Endodermal cell (in vitro differentiated cells): ENCODE data around the gene PPFIBP2. TPM values are rescaled to one million over a fixed set of nuclear protein-coding genes. Genes with fewer than 3 reads are reported as not detected.

Experiments
- DNase-seq: peaks from one replicate; pipeline ENCODE4 v3.0.0-alpha.2; 2017
- H3K27ac ChIP-seq: 2 replicates; pipeline ENCODE4 v1.5.1; 2013; ENCODE audit warnings: mild to moderate bottlenecking, low read depth, low read length, moderate library complexity
- H3K27me3 ChIP-seq: 2 replicates; pipeline ENCODE4 v1.6.1; 2013; ENCODE audit warnings: mild to moderate bottlenecking, low read length, moderate library complexity; ENCODE audit not compliant: insufficient read depth, control insufficient read depth, poor library complexity, severe bottlenecking
- H3K36me3 ChIP-seq: 2 replicates; pipeline ENCODE4 v1.7.0; 2013; ENCODE audit warnings: mild to moderate bottlenecking, low read length, moderate library complexity; ENCODE audit not compliant: control insufficient read depth, insufficient read depth
- H3K4me1 ChIP-seq: one replicate; pipeline ENCODE4 v1.7.0; 2013; ENCODE audit warnings: low read length; ENCODE audit not compliant: control insufficient read depth, insufficient read depth
- H3K4me3 ChIP-seq: 2 replicates; pipeline ENCODE4 v1.5.1; 2013; ENCODE audit warnings: mild to moderate bottlenecking, low read length, moderate library complexity
- H3K9ac ChIP-seq: 2 replicates; pipeline ENCODE4 v1.6.1; 2013; ENCODE audit warnings: mild to moderate bottlenecking, low read length, moderate library complexity; ENCODE audit not compliant: poor library complexity, severe bottlenecking; ENCODE audit errors: extremely low read depth
- H3K9me3 ChIP-seq: 2 replicates; pipeline ENCODE4 v1.6.1; 2013; ENCODE audit warnings: mild to moderate bottlenecking, low read length, moderate library complexity; ENCODE audit not compliant: control insufficient read depth
- H3K27ac Mint-ChIP-seq: 2 replicates; pipeline ENCODE4 v1.8.0; 2020; ENCODE audit warnings: mixed read lengths
- H3K27me3 Mint-ChIP-seq: 2 replicates; pipeline ENCODE4 v1.8.0; 2021; ENCODE audit warnings: mild to moderate bottlenecking, mixed read lengths; ENCODE audit not compliant: insufficient read depth
- H3K36me3 Mint-ChIP-seq: 2 replicates; pipeline ENCODE4 v1.8.0; 2020; ENCODE audit warnings: low read depth, mixed read lengths
- H3K4me1 Mint-ChIP-seq: 2 replicates; pipeline ENCODE4 v1.8.0; 2020; ENCODE audit warnings: mixed read lengths
- H3K4me3 Mint-ChIP-seq: 2 replicates; pipeline ENCODE4 v1.8.0; 2020; ENCODE audit warnings: mild to moderate bottlenecking, moderate library complexity, mixed read lengths
- H3K9me3 Mint-ChIP-seq: 2 replicates; pipeline ENCODE4 v1.8.0; 2020; ENCODE audit warnings: mild to moderate bottlenecking, mixed read lengths
- CTCF ChIP-seq: fragments of 200-600 bp; sonication (generic); conservative IDR thresholded peaks from 2 replicates; pipeline ENCODE4 v1.5.0; 2021; ENCODE audit warnings: antibody characterized with exemption, mild to moderate bottlenecking
- WGBS, 2 experiments: methylation state at CpG; one replicate each; pipeline versions ENCODE4 v1.1.5 to v1.1.7; 2013; ENCODE audit warnings: missing lambda C conversion rate in 2 of 2, mixed read lengths in 1 of 2; ENCODE audit not compliant: insufficient coverage in 1 of 2, insufficient read length in 1 of 2; 5-methylcytosine and 5-hydroxymethylcytosine counted together
- total RNA-seq, 2 donors: library from RNA; stranded (reverse); fragmentation: NEBNext Ultra II Directional in 1 of 2; extraction: Animal tissue kit (Norgen Biotek cat#: 25700) in 1 of 2; gene quantifications; 2 replicates in 1 of 2; 3 replicates in 1 of 2; pipeline ENCODE4 v1.2.1, GENCODE V29; 2021

The PPFIBP2 gene
- total RNA-seq, 2 donors from 2014 or later, result 149 to 195 TPM

DNA sequence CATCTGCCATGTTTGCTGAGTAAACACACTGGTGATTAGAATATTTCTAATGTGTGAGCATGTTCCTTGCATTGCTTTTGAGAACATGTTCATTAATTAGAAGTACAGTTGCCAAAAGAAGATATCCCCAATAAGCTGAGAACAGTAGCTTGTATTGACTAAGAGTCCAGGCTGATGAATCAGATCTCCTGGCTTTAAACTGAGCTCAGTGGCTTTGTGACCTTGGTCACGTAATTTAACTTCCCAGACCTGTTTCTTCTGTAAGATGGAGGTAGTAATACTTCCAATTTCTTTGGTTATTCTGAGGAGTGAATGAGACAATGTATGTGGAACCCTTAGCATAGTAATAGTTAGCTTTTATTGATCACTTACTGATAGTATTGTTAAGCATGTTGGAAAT is 97.6 kb downstream of the PPFIBP2 start:
- Histone ChIP-seq H3K36me3 (peaks cover 64% of the 10 kb centered on the region), H3K27ac (no peak overlapping the region), H3K9me3 (no peaks in the 10 kb centered on the region), H3K27me3 (no peaks in the 10 kb centered on the region), H3K9ac (no peak overlapping the region), H3K4me3 (peak overlapping the region; percentile 73), H3K4me1 (peaks cover 10% of the 10 kb centered on the region)
- 96 to 100% methylated on average over 1 of the region's 1 CpG for WGBS, 2 experiments
- no peak overlapping the region for H3K27ac Mint-ChIP-seq
- H3K4me1 Mint-ChIP-seq, result peaks cover 53% of the 10 kb centered on the region
- TF ChIP-seq CTCF, result no peak
- H3K27me3 Mint-ChIP-seq, result no peaks in the 10 kb centered on the region
- peak overlapping the region; percentile 36 for H3K4me3 Mint-ChIP-seq
- no peaks in the 10 kb centered on the region for H3K9me3 Mint-ChIP-seq
- peaks cover 74% of the 10 kb centered on the region for H3K36me3 Mint-ChIP-seq
- no peak for DNase-seq

- Histone ChIP-seq H3K4me1 (peaks cover 10% of the 10 kb centered on the region), H3K27me3 (no peaks in the 10 kb centered on the region), H3K9ac (peak overlapping the region; percentile 4), H3K9me3 (no peaks in the 10 kb centered on the region), H3K4me3 (peak overlapping the region; percentile 73), H3K27ac (no peak overlapping the region), H3K36me3 (peaks cover 71% of the 10 kb centered on the region)
- Mint-ChIP-seq H3K27ac (peak overlapping the region; percentile 64), H3K4me1 (peaks cover 53% of the 10 kb centered on the region), H3K4me3 (peak overlapping the region; percentile 36), H3K36me3 (peaks cover 81% of the 10 kb centered on the region), H3K27me3 (no peaks in the 10 kb centered on the region), H3K9me3 (no peaks in the 10 kb centered on the region)
- TF ChIP-seq CTCF, result no peak
- 69 to 79% methylated on average over 3 to 7 of the region's 7 CpGs for WGBS, 2 experiments
- no peak for DNase-seq
Measured at GRCh38 chr11:7612056-7612660, 98.4 kb downstream of the PPFIBP2 start.

DNA sequence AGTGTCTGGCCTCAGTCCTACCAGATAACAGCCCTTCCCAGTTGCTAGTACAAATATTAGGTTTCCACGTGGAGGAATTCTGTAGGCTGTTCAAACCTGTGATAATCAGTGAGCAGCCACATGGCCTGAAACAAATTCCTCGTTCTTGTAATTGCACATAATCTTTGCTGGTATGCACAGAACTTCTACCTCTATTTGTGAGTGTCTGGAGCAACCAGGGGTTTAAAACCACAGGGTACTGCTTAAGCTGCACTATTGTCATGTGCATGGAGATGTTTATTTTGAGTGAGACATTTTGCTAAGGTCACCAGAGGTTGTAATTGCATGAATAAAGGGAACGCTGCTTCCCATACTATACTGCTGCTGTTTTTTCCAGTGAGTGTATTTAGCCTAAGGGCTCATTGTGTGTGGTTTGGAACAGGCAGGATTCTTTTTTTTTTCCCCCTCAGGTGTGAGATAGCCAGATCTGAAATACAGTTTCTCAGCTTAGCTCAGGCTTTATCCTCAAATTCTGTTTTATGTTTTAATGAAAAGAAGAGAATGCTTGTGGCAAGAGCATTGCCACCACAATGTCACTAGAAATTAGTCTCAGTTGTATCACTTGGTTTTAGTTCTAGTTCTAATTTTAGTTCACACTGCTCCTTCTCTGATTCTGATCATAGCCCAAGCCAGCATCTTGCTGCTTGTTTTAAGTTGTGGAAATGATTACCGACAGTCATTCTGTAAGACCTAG is 99.0 kb downstream of the PPFIBP2 start:
- H3K9ac ChIP-seq, result peak overlapping the region; percentile 4
- H3K9me3 Mint-ChIP-seq, result no peaks in the 10 kb centered on the region
- no peak overlapping the region for H3K27ac ChIP-seq
- peaks cover 10% of the 10 kb centered on the region for H3K4me1 ChIP-seq
- H3K27ac Mint-ChIP-seq, result peak overlapping the region; percentile 64
- H3K36me3 ChIP-seq, result peaks cover 78% of the 10 kb centered on the region
- no peaks in the 10 kb centered on the region for H3K9me3 ChIP-seq
- peaks cover 53% of the 10 kb centered on the region for H3K4me1 Mint-ChIP-seq
- peaks cover 85% of the 10 kb centered on the region for H3K36me3 Mint-ChIP-seq
- WGBS, 2 experiments, result 51 to 72% methylated on average over 3 to 4 of the region's 4 CpGs
- no peaks in the 10 kb centered on the region for H3K27me3 ChIP-seq
- no peaks in the 10 kb centered on the region for H3K27me3 Mint-ChIP-seq
- no peak overlapping the region for H3K4me3 ChIP-seq
- TF ChIP-seq CTCF, result no peak
- no peak for DNase-seq
- H3K4me3 Mint-ChIP-seq, result peak overlapping the region; percentile 36
